ENCODE measurements around the gene EPHB6. TPM values are rescaled to one million over a fixed set of nuclear protein-coding genes. Genes with fewer than 3 reads are reported as not detected.

The EPHB6 gene
- 10 to 100 TPM; 17.3 to 23.9 (median 23.5) TPM for polyA plus RNA-seq (ENCODE audit: insufficient read length in 3 of 3)
- long read RNA-seq, donor 1, result 0 reads
- long read RNA-seq, donor 2, partial matches to known transcripts, result 5 of 5 reads
- long read RNA-seq, donor 2, other reads (novel, unspliced or antisense), result 0 of 5 reads
- long read RNA-seq, donor 3, partial matches to known transcripts, result 7 of 7 reads
- long read RNA-seq, donor 3, other reads (novel, unspliced or antisense), result 0 of 7 reads
- long read RNA-seq, donor 4, result 0 reads
- long read RNA-seq, donor 5, result 0 reads
- long read RNA-seq, donor 6, partial matches to known transcripts, result 0 of 5 reads
- long read RNA-seq, donor 6, other reads (novel, unspliced or antisense), result 5 of 5 reads
- long read RNA-seq, donor 7, partial matches to known transcripts, result 0 of 1 reads
- long read RNA-seq, donor 7, other reads (novel, unspliced or antisense), result 0 of 1 reads
- long read RNA-seq, donor 8, result 0 reads
- long read RNA-seq, donor 9, partial matches to known transcripts, result 0 of 1 reads
- long read RNA-seq, donor 9, other reads (novel, unspliced or antisense), result 0 of 1 reads
- long read RNA-seq, donor 10, partial matches to known transcripts, result 5 of 5 reads
- long read RNA-seq, donor 10, other reads (novel, unspliced or antisense), result 0 of 5 reads
- long read RNA-seq, donor 11, partial matches to known transcripts, result 0 of 1 reads
- long read RNA-seq, donor 11, other reads (novel, unspliced or antisense), result 0 of 1 reads
- long read RNA-seq, donor 12, result 0 reads
- long read RNA-seq, donor 13, result 0 reads
- long read RNA-seq, donor 14, result 0 reads
- long read RNA-seq, donor 15, result 0 reads
- long read RNA-seq, donor 16, partial matches to known transcripts, result 0 of 5 reads
- long read RNA-seq, donor 16, other reads (novel, unspliced or antisense), result 5 of 5 reads

GRCh38 chr7:142854372-142855113 is at the start of gene EPHB6:
EPHB6 (plus strand) TSS chr7:142855076; CDS start chr7:142863228, 8,152 bp downstream.
- peak in 10 of 11 donors; percentile 47 to 71 (median 61) for DNase-seq (ENCODE audit: extremely low read depth in 1 of 11, low read depth in 9 of 11, low spot score in 4 of 11)

- no peak for DNase-seq (ENCODE audit: extremely low read depth in 1 of 11, low read depth in 9 of 11, low spot score in 4 of 11)
These were observed 49.4 kb upstream of the EPHB6 start for GRCh38 chr7:142805350-142806021.

GRCh38 chr7:142806022-142806356 is 48.9 kb upstream of the EPHB6 start:
- DNase-seq (ENCODE audit: extremely low read depth in 1 of 11, low read depth in 9 of 11, low spot score in 4 of 11), result no peak

- DNase-seq (ENCODE audit: extremely low read depth in 1 of 11, low read depth in 9 of 11, low spot score in 4 of 11), result no peak
These were observed 47.9 kb upstream of the EPHB6 start for GRCh38 chr7:142806957-142807356.

- no peak for DNase-seq (ENCODE audit: extremely low read depth in 1 of 11, low read depth in 9 of 11, low spot score in 4 of 11)
These were observed 46.9 kb upstream of the EPHB6 start for GRCh38 chr7:142807855-142808460.

- no peak for DNase-seq (ENCODE audit: extremely low read depth in 1 of 11, low read depth in 9 of 11, low spot score in 4 of 11)
These were observed 46.4 kb upstream of the EPHB6 start for GRCh38 chr7:142808461-142808801.

- DNase-seq (ENCODE audit: extremely low read depth in 1 of 11, low read depth in 9 of 11, low spot score in 4 of 11), result no peak
These were observed 45.9 kb upstream of the EPHB6 start for GRCh38 chr7:142808802-142809583.

GRCh38 chr7:142809671-142810070 is 45.2 kb upstream of the EPHB6 start:
- no peak for DNase-seq (ENCODE audit: extremely low read depth in 1 of 11, low read depth in 9 of 11, low spot score in 4 of 11)

- DNase-seq (ENCODE audit: extremely low read depth in 1 of 11, low read depth in 9 of 11, low spot score in 4 of 11), result peak in 1 of 11 donors; percentile 18
These were observed 43.6 kb upstream of the EPHB6 start for GRCh38 chr7:142811154-142811737.

- no peak for DNase-seq (ENCODE audit: extremely low read depth in 1 of 11, low read depth in 9 of 11, low spot score in 4 of 11)
These were observed 42.2 kb upstream of the EPHB6 start for GRCh38 chr7:142812437-142813215.

GRCh38 chr7:142813226-142813625 is 41.6 kb upstream of the EPHB6 start:
- no peak for DNase-seq (ENCODE audit: extremely low read depth in 1 of 11, low read depth in 9 of 11, low spot score in 4 of 11)

- no peak for DNase-seq (ENCODE audit: extremely low read depth in 1 of 11, low read depth in 9 of 11, low spot score in 4 of 11)
These were observed 41.2 kb upstream of the EPHB6 start for GRCh38 chr7:142813699-142814098.

GRCh38 chr7:142814451-142814850 is 40.4 kb upstream of the EPHB6 start:
- peak in 1 of 11 donors; percentile 23 for DNase-seq (ENCODE audit: extremely low read depth in 1 of 11, low read depth in 9 of 11, low spot score in 4 of 11)

- no peak for DNase-seq (ENCODE audit: extremely low read depth in 1 of 11, low read depth in 9 of 11, low spot score in 4 of 11)
These were observed 39.7 kb upstream of the EPHB6 start for GRCh38 chr7:142815134-142815533.

- DNase-seq (ENCODE audit: extremely low read depth in 1 of 11, low read depth in 9 of 11, low spot score in 4 of 11), result no peak
These were observed 37.4 kb upstream of the EPHB6 start for GRCh38 chr7:142817506-142817905.

- DNase-seq (ENCODE audit: extremely low read depth in 1 of 11, low read depth in 9 of 11, low spot score in 4 of 11), result no peak
These were observed 35.3 kb upstream of the EPHB6 start for GRCh38 chr7:142819530-142819929.

- no peak for DNase-seq (ENCODE audit: extremely low read depth in 1 of 11, low read depth in 9 of 11, low spot score in 4 of 11)
These were observed 32.2 kb upstream of the EPHB6 start for GRCh38 chr7:142822714-142823113.
